ENCODE measurements around the gene MYOC. TPM values are rescaled to one million over a fixed set of nuclear protein-coding genes. Genes with fewer than 3 reads are reported as not detected.

MYOC gene
- total and polyA plus RNA-seq, 2 experiments from 2014 or later = not detected

- TF ChIP-seq EZH2 (IDR thresholded peaks at IDR 0.05; ENCODE audit: borderline replicate concordance) (no peak), CTCF (IDR thresholded peaks at IDR 0.05; ENCODE audit: poor library complexity) (no peak), EZH2phosphoT487 (IDR thresholded peaks at IDR 0.05; ENCODE audit: low read depth, severe bottlenecking, unreplicated experiment) (no peak)
- no peaks in the 10 kb centered on the region for H3K36me3 ChIP-seq (replicated peaks; ENCODE audit: insufficient read depth, low read depth)
- no peak for DNase-seq (ENCODE audit: low spot score)
- 90% methylated on average over 3 of the region's 3 CpGs for WGBS (ENCODE audit: low lambda C conversion rate, missing lambda C conversion rate)
- no peak overlapping the region for H3K4me3 ChIP-seq
- H3K4me2 ChIP-seq = no peak overlapping the region
- H3K79me2 ChIP-seq = no peaks in the 10 kb centered on the region
- H3K9me3 ChIP-seq (ENCODE audit: low read depth) = no peaks in the 10 kb centered on the region
- H2AFZ ChIP-seq = no peak overlapping the region
- no peaks in the 10 kb centered on the region for H4K20me1 ChIP-seq (ENCODE audit: insufficient read depth, poor library complexity, severe bottlenecking)
- H3K27ac ChIP-seq = no peak overlapping the region
- no peaks in the 10 kb centered on the region for H3K4me1 ChIP-seq (ENCODE audit: insufficient read depth)
- H3K27me3 ChIP-seq = no peaks in the 10 kb centered on the region
- no peaks in the 10 kb centered on the region for H3K9me2 ChIP-seq (replicated peaks; ENCODE audit: insufficient read depth)
Observed at GRCh38 chr1:171680339-171680738, 27.9 kb upstream of the MYOC start.

GRCh38 chr1:171676823-171677222 lies 24.3 kb upstream of the MYOC start:
- no peaks in the 10 kb centered on the region for H4K20me1 ChIP-seq (ENCODE audit: insufficient read depth, poor library complexity, severe bottlenecking)
- H2AFZ ChIP-seq = no peak overlapping the region
- WGBS (ENCODE audit: low lambda C conversion rate, missing lambda C conversion rate) = 100% methylated on average over 2 of the region's 2 CpGs

GRCh38 chr1:171674431-171675405 lies 22.2 kb upstream of the MYOC start:
- TF ChIP-seq EZH2phosphoT487 (IDR thresholded peaks at IDR 0.05; ENCODE audit: low read depth, severe bottlenecking, unreplicated experiment) = no peak
- TF ChIP-seq EZH2 (IDR thresholded peaks at IDR 0.05; ENCODE audit: borderline replicate concordance) = no peak
- TF ChIP-seq CTCF (IDR thresholded peaks at IDR 0.05; ENCODE audit: poor library complexity) = no peak
- H3K4me2 ChIP-seq = no peak overlapping the region
- no peak overlapping the region for H3K4me3 ChIP-seq
- H3K4me1 ChIP-seq (ENCODE audit: insufficient read depth) = no peaks in the 10 kb centered on the region
- no peak overlapping the region for H2AFZ ChIP-seq
- DNase-seq (ENCODE audit: low spot score) = no peak
- H3K27ac ChIP-seq = peak overlapping the region; percentile 13
- H3K9me3 ChIP-seq (ENCODE audit: low read depth) = no peaks in the 10 kb centered on the region
- no peaks in the 10 kb centered on the region for H4K20me1 ChIP-seq (ENCODE audit: insufficient read depth, poor library complexity, severe bottlenecking)
- 70% methylated on average over 3 of the region's 3 CpGs for WGBS (ENCODE audit: low lambda C conversion rate, missing lambda C conversion rate)
- no peaks in the 10 kb centered on the region for H3K36me3 ChIP-seq (replicated peaks; ENCODE audit: insufficient read depth, low read depth)
- no peaks in the 10 kb centered on the region for H3K79me2 ChIP-seq
- H3K9me2 ChIP-seq (replicated peaks; ENCODE audit: insufficient read depth) = no peaks in the 10 kb centered on the region
- no peaks in the 10 kb centered on the region for H3K27me3 ChIP-seq

More at GRCh38 chr1:171676823-171677222, 24.3 kb upstream of the MYOC start:
- no peaks in the 10 kb centered on the region for H3K27me3 ChIP-seq
- TF ChIP-seq EZH2phosphoT487 (IDR thresholded peaks at IDR 0.05; ENCODE audit: low read depth, severe bottlenecking, unreplicated experiment) = no peak
- no peak for TF ChIP-seq EZH2 (IDR thresholded peaks at IDR 0.05; ENCODE audit: borderline replicate concordance)
- TF ChIP-seq CTCF (IDR thresholded peaks at IDR 0.05; ENCODE audit: poor library complexity) = no peak
- no peaks in the 10 kb centered on the region for H3K36me3 ChIP-seq (replicated peaks; ENCODE audit: insufficient read depth, low read depth)
- no peak overlapping the region for H3K4me3 ChIP-seq
- no peaks in the 10 kb centered on the region for H3K4me1 ChIP-seq (ENCODE audit: insufficient read depth)
- no peaks in the 10 kb centered on the region for H3K79me2 ChIP-seq
- no peak for DNase-seq (ENCODE audit: low spot score)
- H3K9me3 ChIP-seq (ENCODE audit: low read depth) = no peaks in the 10 kb centered on the region
- H3K27ac ChIP-seq = no peak overlapping the region
- no peak overlapping the region for H3K4me2 ChIP-seq
- no peaks in the 10 kb centered on the region for H3K9me2 ChIP-seq (replicated peaks; ENCODE audit: insufficient read depth)
